Spinal cord (tissue), 10 donors: ENCODE results near the gene RCE1. TPM values are rescaled to one million over a fixed set of nuclear protein-coding genes. Genes with fewer than 3 reads are reported as not detected.

Experiments
- DNase-seq, 6 donors: peaks; one replicate each; pipeline versions ENCODE4 v3.0.0 to v3.0.0-alpha.2; 2013 to 2015; ENCODE audit warnings: low spot score in 6 of 6, low read depth in 4 of 6
- H3K27ac ChIP-seq: one replicate; pipeline ENCODE4 v1.5.1; 2013; ENCODE audit warnings: low read depth, low read length, control low read depth
- H3K27me3 ChIP-seq: one replicate; pipeline ENCODE4 v1.6.1; 2013; ENCODE audit warnings: low read length; ENCODE audit not compliant: control insufficient read depth, insufficient read depth
- H3K36me3 ChIP-seq: one replicate; pipeline ENCODE4 v1.6.1; 2013; ENCODE audit warnings: low read length; ENCODE audit not compliant: control insufficient read depth, insufficient read depth
- H3K4me1 ChIP-seq: one replicate; pipeline ENCODE4 v1.6.1; 2013; ENCODE audit warnings: low read length; ENCODE audit not compliant: control insufficient read depth, insufficient read depth
- H3K4me3 ChIP-seq: one replicate; pipeline ENCODE4 v1.5.1; 2013; ENCODE audit warnings: low read depth, low read length, control low read depth
- H3K9me3 ChIP-seq: one replicate; pipeline ENCODE4 v1.6.1; 2013; ENCODE audit warnings: low read length; ENCODE audit not compliant: control insufficient read depth, insufficient read depth
- WGBS: methylation state at CpG from one replicate; pipeline ENCODE4 v1.1.5; 2013; ENCODE audit warnings: missing lambda C conversion rate; ENCODE audit not compliant: insufficient coverage; 5-methylcytosine and 5-hydroxymethylcytosine counted together
- polyA plus RNA-seq, 2 donors: library from polyadenylated mRNA; unstranded; fragments of 120-200 nt; gene quantifications; one replicate each; pipeline ENCODE4 v1.2.1, GENCODE V29; 2013; ENCODE audit not compliant: insufficient read length in 2 of 2
- total RNA-seq, 2 donors: library from RNA; depleted of rRNA in 1 of 2; stranded (reverse); fragments of 120-200 nt in 1 of 2; fragments of >200 nt in 1 of 2; gene quantifications; one replicate each; pipeline versions ENCODE4 v1.2.3 to v1.2.4, GENCODE V29; 2013 to 2014
- donor health status: healthy.

The RCE1 gene
- total and polyA plus RNA-seq, 4 donors = 9.8 to 32.1 (median 20.1) TPM

DNA sequence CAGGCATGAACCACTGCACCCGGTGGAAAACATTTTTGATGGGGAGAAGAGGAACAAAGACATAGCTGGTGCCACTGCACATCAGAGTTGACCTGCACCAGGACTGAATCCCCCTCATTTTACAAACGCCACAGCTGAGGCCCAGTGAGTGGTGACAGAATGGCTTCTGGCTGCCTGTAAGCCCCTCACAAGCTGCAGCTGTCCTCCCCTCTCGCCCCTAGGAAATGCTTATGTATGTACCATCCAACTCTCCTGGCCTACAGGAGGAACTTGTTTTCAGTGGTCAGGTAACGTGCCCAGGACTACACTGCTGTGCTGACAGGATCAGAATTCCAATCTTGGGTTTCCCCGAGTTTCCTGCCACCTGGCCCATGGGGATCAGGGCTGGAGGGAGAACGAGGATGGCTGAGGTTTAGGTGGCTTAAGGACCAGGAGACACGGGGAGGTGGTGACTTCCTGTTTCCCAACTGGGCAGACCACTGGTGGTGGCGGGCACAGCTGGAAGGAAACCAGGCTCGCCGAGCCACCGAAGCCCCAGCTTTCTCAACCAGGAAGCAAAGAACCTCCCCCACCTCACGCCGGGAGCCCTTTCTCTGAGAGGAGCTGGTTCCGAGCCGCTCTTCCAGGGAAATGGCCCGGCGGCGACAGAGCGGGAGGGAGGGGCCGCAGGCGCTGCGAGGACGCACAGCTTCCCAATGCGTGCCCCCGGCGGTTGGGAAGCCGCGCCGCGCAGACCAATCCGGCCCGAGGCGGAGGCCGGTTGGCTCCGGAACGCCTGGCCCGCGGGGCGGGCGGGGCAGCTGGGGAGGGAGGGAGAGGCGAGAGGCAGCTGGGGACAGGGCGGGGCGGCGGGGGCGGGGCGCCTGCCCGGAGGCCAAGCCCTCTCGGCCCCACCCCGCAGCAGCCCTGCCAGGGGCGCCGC, 12.6 kb downstream of the RCE1 start:
- peak; percentile 61 to 96 (median 82) for DNase-seq
- peaks cover 70% of the 10 kb centered on the region for H3K36me3 ChIP-seq
- H3K4me1 ChIP-seq = peaks cover 37% of the 10 kb centered on the region

DNA sequence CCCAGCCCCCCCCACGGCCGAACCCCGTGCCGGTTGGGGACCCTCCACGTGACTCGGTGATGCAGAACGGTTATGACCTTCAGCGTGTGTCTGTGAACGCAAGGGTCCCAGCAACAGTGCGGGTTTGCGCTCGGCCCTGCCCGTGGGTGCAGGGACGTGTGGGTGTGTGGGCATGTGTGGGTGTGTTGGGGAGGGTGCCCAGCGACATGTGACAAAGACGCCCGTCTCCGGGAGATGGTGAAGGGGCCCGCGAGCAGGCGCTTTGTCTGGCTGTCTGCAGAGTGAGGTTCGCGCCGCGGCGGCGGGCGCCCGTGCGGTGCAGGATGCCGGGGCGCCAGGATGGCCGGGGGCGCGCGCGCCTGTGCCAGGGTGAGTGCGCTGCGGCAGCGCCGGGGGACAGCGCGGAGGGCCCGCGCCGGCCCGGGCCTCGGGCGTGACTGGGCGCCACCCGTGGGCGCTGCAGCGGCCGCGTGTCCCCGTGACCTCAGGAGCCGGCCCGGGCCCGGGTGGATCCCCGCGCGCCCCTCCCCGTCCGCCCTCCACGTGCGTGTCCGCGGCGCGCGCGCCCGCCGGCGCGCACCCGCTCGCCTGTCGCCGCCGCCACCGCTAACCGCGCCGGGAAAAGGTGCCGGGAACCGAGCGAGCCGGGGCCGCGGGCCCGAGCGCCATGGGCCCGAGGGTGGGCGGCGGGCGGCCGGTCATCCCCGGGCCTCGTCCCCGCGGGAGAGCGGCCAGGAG, 13.4 kb downstream of the RCE1 start, which contains the start of gene LRFN4:
Gene LRFN4 (plus strand): TSS at position 569 of the 738 bp plus-strand sequence. CDS start 681 bp downstream, outside the sequence.
- Histone ChIP-seq H3K27me3 (no peaks in the 10 kb centered on the region), H3K4me3 (peak within 1 kb of the TSS; percentile 75), H3K36me3 (peaks cover 70% of the 10 kb centered on the region), H3K27ac (peak within 1 kb of the TSS; percentile 93), H3K4me1 (peaks cover 37% of the 10 kb centered on the region), H3K9me3 (no peaks in the 10 kb centered on the region)
- DNase-seq = peak in 2 of 6 donors; percentile 61 to 70
- WGBS = 0% methylated on average over 101 of the region's 103 CpGs

More for the DNA sequence above, 12.6 kb downstream of the RCE1 start:
- 2% methylated on average over 41 of the region's 51 CpGs for WGBS
- Histone ChIP-seq H3K27me3 (no peaks in the 10 kb centered on the region), H3K27ac (peak overlapping the region; percentile 93), H3K9me3 (no peaks in the 10 kb centered on the region), H3K4me3 (peak overlapping the region; percentile 75)

DNA sequence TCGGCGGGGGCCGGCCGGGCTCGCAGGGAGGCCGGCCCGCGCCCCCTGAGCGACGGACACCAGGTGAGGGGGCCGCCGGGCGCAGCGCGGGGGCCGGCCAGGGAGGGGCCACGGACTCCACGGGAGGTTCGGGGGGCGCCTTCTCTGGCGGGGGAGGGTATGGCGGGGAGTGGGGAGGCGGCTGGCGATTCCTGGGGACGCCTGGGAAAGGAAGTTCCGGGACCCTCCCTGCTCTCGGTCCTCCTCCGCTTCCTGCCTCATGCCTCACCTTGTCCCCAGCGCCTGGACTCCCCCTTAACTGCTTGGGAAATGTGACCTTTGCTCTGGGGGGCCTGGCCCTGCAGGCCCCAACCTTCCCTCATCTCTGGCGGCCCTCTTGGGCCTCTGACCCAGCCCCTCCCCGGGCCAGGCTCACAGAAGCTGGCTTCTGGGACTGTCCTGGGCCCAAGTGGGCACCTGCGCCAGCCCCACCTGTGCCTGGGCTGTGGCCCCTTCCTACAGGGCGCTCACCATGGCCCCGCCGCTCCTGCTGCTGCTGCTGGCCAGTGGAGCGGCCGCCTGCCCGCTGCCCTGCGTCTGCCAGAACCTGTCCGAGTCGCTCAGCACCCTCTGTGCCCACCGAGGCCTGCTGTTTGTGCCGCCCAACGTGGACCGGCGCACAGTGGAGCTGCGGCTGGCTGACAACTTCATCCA, 14.1 kb downstream of the RCE1 start:
- H3K27me3 ChIP-seq = no peaks in the 10 kb centered on the region
- WGBS = 32% methylated on average over 42 of the region's 47 CpGs
- no peaks in the 10 kb centered on the region for H3K9me3 ChIP-seq
- peaks cover 37% of the 10 kb centered on the region for H3K4me1 ChIP-seq
- peak overlapping the region; percentile 33 for H3K4me3 ChIP-seq
- peaks cover 70% of the 10 kb centered on the region for H3K36me3 ChIP-seq
- peak overlapping the region; percentile 64 for H3K27ac ChIP-seq
- DNase-seq = peak in 1 of 6 donors; percentile 32

DNA sequence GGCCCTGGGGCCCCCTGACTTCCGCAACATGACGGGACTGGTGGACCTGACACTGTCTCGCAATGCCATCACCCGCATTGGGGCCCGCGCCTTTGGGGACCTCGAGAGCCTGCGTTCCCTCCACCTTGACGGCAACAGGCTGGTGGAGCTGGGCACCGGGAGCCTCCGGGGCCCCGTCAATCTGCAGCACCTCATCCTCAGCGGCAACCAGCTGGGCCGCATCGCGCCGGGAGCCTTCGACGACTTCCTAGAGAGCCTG, 14.6 kb downstream of the RCE1 start:
- peaks cover 37% of the 10 kb centered on the region for H3K4me1 ChIP-seq
- peak overlapping the region; percentile 64 for H3K27ac ChIP-seq
- no peak overlapping the region for H3K4me3 ChIP-seq
- 90% methylated on average over 16 of the region's 19 CpGs for WGBS
- H3K9me3 ChIP-seq = no peaks in the 10 kb centered on the region
- no peaks in the 10 kb centered on the region for H3K27me3 ChIP-seq
- peaks cover 70% of the 10 kb centered on the region for H3K36me3 ChIP-seq
- no peak for DNase-seq

DNA sequence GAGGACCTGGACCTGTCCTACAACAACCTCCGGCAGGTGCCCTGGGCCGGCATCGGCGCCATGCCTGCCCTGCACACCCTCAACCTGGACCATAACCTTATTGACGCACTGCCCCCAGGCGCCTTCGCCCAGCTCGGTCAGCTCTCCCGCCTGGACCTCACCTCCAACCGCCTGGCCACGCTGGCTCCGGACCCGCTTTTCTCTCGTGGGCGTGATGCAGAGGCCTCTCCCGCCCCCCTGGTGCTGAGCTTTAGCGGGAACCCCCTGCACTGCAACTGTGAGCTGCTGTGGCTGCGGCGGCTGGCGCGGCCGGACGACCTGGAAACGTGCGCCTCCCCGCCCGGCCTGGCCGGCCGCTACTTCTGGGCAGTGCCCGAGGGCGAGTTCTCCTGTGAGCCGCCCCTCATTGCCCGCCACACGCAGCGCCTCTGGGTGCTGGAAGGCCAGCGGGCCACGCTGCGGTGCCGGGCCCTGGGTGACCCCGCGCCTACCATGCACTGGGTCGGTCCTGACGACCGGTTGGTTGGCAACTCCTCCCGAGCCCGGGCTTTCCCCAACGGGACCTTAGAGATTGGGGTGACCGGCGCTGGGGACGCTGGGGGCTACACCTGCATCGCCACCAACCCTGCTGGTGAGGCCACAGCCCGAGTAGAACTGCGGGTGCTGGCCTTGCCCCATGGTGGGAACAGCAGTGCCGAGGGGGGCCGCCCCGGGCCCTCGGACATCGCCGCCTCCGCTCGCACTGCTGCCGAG, 15.1 kb downstream of the RCE1 start:
- Histone ChIP-seq H3K36me3 (peaks cover 70% of the 10 kb centered on the region), H3K27ac (no peak overlapping the region), H3K4me1 (peaks cover 37% of the 10 kb centered on the region), H3K27me3 (no peaks in the 10 kb centered on the region), H3K4me3 (no peak overlapping the region), H3K9me3 (no peaks in the 10 kb centered on the region)
- 92% methylated on average over 62 of the region's 62 CpGs for WGBS
- DNase-seq = no peak

DNA sequence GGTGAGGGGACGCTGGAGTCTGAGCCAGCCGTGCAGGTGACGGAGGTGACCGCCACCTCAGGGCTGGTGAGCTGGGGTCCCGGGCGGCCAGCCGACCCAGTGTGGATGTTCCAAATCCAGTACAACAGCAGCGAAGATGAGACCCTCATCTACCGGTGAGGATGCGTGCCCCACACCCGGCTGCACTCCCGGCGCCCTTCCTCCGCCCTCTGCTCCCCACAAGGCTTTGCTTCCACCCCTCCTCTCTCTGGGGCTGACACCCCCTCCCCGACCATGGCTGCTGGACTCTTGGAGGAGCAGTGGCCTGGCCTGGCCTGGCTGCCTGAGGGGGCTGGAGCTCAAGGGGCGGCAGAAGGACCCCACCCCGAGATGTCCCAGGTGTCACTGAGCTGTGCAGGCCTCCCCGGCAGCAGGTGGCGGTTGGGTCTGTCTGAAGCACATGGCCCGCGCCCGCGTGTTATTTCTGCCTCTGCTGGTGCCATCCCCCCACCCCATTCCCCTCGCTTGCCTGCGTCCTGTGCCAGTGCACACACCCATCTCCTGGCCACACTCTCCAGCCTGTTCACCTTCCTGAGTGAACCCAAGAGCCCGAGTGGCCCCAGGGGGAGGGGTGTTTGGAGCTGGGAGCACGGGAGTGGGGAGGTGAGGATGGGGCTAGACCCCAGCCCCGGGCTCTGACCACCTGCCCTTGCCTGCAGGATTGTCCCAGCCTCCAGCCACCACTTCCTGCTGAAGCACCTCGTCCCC, 15.9 kb downstream of the RCE1 start:
- Histone ChIP-seq H3K27ac (no peak overlapping the region), H3K4me3 (no peak overlapping the region), H3K36me3 (peaks cover 74% of the 10 kb centered on the region), H3K9me3 (no peaks in the 10 kb centered on the region), H3K4me1 (peaks cover 37% of the 10 kb centered on the region), H3K27me3 (no peaks in the 10 kb centered on the region)
- DNase-seq = no peak
- 84% methylated on average over 21 of the region's 29 CpGs for whole genome bisulfite sequencing

DNA sequence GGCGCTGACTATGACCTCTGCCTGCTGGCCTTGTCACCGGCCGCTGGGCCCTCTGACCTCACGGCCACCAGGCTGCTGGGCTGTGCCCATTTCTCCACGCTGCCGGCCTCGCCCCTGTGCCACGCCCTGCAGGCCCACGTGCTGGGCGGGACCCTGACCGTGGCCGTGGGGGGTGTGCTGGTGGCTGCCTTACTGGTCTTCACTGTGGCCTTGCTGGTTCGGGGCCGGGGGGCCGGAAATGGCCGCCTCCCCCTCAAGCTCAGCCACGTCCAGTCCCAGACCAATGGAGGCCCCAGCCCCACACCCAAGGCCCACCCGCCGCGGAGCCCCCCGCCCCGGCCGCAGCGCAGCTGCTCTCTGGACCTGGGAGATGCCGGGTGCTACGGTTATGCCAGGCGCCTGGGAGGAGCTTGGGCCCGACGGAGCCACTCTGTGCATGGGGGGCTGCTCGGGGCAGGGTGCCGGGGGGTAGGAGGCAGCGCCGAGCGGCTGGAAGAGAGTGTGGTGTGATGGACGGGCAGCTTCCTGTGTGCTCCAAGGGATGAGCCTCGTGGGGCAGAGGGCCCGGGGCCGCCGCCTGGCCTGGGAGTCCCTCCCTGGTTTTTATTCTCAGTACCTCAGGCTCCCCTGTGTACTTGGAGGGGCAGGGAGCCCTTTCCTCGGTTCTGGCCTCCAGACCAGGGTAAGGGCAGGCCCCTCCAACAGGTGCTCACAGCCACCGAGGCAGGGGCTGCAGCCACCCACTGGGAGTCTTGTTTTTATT, 16.6 kb downstream of the RCE1 start:
- Histone ChIP-seq H3K4me1 (peaks cover 32% of the 10 kb centered on the region), H3K9me3 (no peaks in the 10 kb centered on the region), H3K36me3 (peaks cover 77% of the 10 kb centered on the region), H3K27me3 (no peaks in the 10 kb centered on the region), H3K27ac (no peak overlapping the region), H3K4me3 (no peak overlapping the region)
- no peak for DNase-seq
- WGBS = 85% methylated on average over 29 of the region's 41 CpGs

DNA sequence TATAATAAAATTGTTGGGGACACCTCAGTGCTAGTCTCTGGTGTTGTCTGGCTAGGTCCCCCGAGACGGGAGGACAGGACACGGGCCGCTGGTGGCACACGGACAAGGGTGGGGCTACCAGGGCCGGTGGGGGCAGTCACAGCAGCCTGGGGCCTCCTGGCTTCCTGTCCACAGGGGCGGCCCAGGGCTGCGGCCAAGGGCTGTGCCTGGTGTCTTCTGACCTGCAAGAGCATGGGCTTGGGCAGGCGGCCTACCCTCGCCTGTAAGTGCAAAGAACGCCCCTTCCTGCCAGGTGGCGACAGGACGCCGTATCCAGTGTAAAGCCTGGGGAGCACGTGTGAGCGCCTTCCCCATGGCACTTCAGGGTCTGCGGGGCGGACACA, 17.2 kb downstream of the RCE1 start:
- no peaks in the 10 kb centered on the region for H3K9me3 ChIP-seq
- no peak overlapping the region for H3K4me3 ChIP-seq
- H3K4me1 ChIP-seq = peaks cover 30% of the 10 kb centered on the region
- 83% methylated on average over 18 of the region's 18 CpGs for whole genome bisulfite sequencing
- H3K27ac ChIP-seq = no peak overlapping the region
- H3K36me3 ChIP-seq = peaks cover 82% of the 10 kb centered on the region
- DNase-seq = no peak
- no peaks in the 10 kb centered on the region for H3K27me3 ChIP-seq
